G401 (cell line): Measurements from ENCODE around the gene DOK5. TPM values are rescaled to one million over a fixed set of nuclear protein-coding genes. Genes with fewer than 3 reads are reported as not detected.

Source experiments
- DNase-seq: peaks from one replicate; pipeline ENCODE4 v3.0.0-alpha.2; 2015; ENCODE audit warnings: low spot score
- in situ Hi-C: cut with HindIII; loops from 2 replicates; pipeline ENCODE4 v1.10.0; 2016; ENCODE audit warnings: low sequenced_read_pairs, mixed read lengths
- total RNA-seq: library from RNA; depleted of rRNA; stranded (reverse); fragments of >200 nt; shearing (Covaris generic); gene quantifications from 2 replicates; pipeline ENCODE4 v1.2.3, GENCODE V29; 2014

DOK5 gene
- total RNA-seq, 1 experiment from 2014 or later, result not detected

DNA sequence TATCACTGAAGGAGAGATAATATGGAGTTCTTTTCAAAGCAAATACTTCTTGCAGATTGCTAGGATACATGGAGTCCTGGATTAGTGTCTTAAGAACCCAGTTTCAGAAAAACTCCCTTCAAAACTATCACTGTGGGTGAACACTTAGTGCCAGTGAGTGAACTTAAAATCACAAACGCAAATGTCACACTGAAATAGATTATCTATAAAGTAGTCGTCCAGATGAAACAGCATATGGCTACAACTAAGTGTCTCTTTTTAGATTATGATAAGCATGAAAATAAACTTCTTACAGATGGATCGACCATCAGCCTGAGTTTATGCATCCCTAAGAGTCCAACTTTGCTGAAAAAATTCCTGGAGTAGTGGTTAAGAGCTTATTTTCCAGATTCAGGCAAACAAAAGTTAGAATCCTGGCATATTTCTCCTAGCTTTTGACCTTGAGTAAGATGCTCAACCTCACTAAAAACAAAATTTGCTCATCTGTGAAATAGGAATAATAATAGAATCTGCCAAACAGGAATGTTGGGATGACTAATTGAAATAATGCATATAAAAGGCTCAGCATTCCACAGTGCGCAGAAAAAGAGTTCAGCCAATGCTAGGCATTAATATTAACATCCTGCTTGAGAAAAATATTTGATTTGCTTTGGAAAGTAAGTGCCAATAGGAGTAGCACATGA is 70.4 kb downstream of the DOK5 start:
- DNase-seq, result no peak
- in situ Hi-C loops, result no loop called here

DNA sequence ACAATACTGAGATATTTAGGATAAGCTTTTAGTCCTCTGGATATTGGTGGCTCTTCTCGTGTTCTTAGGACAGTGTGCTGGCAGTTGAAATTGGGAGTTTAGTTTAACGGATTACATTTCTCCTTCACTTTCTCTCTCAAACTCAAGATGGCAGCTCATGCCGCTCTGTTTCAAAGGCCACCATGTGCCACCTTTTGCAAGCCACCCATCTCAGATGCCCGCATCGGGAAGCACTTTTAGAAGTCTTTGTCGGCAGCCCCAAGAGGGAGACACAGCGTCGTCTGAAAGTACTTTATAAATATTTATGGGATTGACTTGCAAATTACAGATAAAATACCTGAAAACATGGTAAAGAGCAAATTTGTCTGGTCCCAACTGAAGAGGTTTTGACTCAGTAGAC is 73.5 kb downstream of the DOK5 start:
- in situ Hi-C loops, result no loop called here
- DNase-seq, result no peak

DNA sequence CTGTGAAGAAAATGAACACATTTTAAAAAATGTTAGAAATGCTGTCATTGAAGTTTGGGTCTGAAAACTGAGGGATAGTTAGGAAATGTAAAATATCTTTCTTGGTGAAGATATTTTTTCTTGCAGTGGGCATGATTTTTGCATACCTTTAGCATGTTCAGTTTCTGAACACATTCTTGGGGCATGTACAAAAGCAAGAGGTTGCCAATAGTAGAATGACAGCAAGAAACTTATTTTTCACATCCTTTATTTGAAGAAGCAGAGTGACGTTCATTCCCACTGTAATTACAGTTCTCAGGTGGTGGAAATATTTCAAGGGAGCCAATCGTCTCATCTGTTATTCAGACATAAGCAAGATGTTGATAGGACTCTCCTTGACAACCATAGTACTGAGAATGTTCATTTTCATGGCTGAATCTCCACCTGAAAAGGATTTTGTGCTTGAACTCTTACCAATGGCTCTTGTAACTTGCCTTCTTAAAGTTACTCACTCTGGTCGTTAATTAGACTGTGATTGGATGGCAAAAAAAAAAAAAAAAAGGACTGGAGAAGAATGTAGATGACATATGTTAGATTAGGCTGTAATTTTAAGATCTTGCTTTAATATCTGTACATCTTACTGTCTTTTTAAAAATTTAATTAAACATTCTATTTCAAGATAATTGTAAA is 74.4 kb downstream of the DOK5 start:
- no peak for DNase-seq
- in situ Hi-C loops, result no loop called here

DNA sequence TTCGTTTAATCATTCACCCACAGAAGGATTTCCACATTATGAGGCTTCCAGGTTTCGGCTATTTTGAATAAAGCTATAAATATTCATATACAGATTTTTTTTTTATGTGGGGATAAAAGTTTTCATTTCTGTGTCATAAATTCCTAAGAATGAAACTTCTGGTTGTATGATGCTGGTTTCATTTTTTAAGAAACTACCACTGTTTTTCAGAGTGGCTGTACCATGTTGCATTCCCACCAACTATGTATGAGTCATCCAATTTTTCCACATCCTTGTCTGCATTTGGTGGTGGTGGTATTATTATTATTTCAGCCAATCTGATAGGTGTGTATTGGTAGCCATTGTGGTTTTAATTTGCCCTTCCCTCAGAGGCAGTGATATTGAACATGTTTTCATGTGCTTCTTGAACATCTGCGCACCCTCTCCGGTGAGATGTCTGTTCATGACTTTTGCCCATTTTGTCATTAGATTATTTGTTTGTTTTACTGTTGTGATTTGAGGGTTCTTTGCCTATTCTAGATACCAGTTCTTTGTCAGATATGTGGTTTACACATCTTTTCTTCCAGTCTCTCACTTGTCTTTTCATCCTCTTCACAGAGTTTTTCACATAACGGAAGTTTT is 75.5 kb downstream of the DOK5 start:
- no peak for DNase-seq
- in situ Hi-C loops, result no loop called here

DNA sequence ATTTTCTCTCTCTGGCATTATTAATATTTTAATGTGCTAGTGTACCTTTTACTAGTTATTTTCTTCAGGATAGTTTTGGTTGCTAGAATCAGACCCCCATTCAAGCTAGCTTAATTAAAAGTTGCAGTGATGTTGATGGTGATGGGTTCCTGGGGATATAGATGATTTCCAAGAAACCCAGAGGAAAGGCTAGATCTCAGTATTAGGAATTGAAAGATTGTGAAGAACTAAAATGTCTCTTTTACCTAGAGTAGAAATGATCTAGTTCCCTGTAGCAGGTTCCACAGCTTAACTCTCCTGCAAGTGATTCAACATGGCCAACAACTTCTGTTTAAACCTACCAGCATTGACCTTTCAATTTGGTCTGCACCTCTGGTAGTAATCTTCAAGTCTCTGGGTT is 78.6 kb downstream of the DOK5 start:
- in situ Hi-C loops, result no loop called here
- no peak for DNase-seq

DNA sequence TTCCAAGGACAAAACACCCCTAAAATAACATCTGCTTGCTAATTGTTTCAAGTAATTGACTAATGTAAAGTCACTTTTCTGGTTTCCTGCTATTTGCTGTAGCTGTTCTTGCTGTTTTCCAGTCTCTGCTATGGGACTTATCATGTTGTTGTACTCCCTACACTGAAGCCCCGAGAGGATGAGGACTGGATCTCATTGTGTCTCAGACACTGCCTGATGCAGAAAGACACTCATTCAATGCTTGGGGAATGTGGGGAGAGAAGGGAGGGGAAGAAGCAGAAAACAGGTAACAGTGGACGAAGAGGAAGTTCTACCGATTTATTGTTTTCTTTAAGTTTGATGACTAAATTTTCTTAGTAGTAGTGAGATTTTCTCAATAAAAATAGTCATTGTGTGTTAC is 79.8 kb downstream of the DOK5 start:
- in situ Hi-C loops, result no loop called here
- no peak for DNase-seq

DNA sequence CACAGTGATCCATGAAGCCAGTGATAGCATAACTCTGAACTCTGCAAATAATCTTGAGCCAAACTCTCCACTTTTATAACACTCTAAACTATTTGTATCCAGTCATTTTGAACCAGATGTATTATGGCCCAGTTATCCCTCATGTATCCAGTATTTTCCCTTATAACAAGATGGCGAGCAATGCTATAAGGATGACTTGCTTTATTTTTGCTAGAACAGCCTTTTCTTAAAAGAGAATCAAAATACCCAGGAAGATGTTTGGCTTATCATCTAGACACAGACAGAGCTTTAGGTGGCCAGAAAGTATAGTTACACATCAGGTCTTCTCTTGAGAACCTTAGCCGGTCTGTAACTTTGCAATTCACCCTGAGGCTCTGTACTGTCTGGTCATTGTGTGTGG is 81.0 kb downstream of the DOK5 start:
- no peak for DNase-seq
- in situ Hi-C loops, result no loop called here

DNA sequence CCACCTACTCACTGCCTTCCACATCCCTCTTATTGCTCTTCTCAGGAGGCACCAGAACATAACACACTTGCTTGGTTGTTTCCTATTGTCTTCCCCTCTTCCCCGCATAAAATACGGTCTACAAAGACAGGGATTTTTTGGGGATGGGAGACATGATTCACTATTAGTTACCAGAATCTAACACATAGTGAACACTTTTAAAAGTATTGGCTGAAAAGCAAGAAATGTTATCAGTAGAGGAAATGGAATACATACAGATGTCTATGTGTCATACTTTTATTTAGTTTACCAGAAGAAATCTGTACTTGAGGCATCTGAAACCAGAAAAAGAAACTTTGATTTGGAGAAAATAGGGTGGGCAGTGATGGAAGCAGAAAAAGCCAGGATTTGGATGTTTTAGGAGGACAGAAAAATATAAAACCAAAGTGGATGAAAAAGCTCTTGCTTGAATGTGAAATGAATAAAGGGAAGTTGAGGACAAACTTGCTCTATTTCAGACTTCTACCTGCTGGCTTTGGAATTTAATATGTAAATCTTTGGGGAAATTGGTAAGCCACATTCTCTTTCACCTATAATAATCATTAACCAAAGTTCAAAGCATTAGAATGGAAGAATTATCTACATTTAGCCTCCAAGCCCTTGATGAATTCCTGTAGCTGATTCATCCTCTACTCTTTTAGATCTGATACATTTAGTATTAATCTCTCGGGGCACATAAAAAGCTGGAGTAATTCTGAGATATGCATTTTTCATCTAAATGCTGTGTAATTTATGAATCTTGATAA is 82.6 kb downstream of the DOK5 start:
- in situ Hi-C loops, result no loop called here
- no peak for DNase-seq

DNA sequence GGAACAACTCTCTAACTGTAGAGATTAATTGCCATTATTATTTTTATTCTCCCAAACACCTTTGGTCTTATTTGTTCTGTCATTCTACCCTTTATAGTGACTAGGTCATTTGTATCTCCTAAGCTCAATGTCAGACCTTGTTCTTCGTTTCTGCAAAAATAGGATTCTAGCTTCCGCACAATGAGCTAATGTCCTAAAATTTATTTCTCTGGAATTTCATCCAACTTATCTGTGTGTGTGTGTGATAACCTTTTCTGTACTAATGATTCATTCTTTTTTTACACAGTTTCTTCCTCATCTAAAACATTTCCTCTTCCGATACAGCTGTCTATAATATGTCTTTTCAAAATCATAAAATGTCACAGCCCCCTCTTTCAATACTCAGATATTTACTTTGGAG is 84.5 kb downstream of the DOK5 start:
- in situ Hi-C loops, result no loop called here
- DNase-seq, result no peak

DNA sequence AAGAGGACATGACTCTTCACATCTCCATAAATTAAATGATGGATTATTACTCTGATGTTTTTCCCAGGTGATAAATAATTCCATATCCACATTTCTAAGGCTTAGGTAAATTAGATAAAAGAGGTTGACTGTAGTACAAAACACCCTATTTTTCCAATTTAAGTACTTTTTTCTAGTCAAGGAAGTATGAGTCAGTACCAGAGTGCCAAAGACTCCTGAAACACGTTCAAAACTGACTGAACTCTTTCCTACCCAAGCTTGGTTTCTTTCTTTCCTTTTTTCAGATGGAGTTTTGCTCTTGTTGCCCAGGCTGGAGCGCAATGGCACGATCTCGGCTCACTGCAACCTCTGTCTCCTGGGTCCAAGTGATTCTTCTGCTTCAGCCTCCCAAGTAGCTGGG is 85.0 kb downstream of the DOK5 start:
- in situ Hi-C loops, result no loop called here
- DNase-seq, result no peak

DNA sequence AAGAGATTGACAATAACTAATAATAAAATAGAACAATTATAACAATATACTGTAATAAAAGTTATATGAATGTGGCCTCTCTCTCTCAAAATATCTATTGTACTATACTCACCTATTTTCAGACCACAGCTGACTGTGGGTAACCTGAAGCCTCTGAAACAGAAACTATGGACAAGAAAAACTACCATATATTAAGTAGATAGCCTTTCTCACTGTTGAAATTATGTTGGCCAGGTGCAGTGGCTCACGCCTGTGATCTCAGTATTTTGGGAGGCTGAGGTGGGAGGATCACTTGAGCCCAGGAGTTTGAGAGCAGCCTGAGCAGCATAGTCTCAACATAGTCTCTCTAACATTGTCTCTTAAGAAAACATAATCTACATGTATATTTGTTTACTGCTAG is 89.9 kb downstream of the DOK5 start:
- in situ Hi-C loops, result no loop called here
- no peak for DNase-seq

DNA sequence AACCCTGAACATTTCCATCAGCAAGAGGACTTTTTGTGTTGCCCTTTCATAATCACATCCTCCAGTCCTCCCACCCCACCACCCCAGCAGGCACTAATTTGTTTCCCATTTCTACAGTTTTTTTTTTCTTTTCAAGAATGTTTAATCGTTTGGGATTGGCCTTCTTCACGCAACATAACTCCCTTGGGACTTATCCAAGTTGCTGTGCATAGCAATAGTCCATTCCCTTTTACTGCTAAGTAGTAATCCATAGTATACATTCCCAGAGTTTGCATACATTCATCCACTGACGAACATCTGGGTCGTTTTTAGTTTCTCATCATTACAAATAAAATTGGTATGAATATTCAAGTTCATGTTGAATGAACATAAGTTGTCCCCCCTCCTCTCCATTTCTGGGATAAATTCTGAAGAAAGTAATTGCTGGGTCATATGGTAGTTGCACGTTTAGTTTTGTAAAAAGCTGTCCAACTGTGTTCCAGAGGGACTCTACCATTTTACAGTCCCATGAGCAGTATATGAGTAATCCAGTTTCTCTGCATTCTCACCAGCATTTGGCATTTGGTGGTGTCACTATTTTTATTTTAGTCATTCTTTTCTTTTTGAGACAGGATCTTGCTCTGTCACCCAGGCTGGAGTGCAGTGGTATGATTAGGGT is 90.8 kb downstream of the DOK5 start:
- in situ Hi-C loops, result no loop called here
- no peak for DNase-seq

DNA sequence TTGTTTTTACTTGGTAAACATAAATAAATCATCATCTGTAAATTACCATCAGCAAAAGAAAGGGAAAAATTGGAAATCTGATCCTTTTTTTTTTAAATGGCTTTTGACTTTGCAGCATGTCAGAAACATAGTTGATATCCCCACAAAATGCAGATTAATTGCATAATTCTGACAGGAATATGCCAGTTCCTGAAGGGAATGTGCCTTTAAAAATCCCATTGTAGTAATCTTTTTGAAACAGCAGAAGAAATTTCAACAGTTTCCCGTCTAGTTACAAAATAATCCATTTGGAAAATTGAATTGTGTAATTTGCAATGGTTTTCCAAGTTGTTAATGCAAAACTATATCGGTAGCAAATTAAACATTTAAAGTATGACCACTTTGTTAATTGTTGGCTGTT is 95.2 kb downstream of the DOK5 start:
- in situ Hi-C loops, result no loop called here
- no peak for DNase-seq

DNA sequence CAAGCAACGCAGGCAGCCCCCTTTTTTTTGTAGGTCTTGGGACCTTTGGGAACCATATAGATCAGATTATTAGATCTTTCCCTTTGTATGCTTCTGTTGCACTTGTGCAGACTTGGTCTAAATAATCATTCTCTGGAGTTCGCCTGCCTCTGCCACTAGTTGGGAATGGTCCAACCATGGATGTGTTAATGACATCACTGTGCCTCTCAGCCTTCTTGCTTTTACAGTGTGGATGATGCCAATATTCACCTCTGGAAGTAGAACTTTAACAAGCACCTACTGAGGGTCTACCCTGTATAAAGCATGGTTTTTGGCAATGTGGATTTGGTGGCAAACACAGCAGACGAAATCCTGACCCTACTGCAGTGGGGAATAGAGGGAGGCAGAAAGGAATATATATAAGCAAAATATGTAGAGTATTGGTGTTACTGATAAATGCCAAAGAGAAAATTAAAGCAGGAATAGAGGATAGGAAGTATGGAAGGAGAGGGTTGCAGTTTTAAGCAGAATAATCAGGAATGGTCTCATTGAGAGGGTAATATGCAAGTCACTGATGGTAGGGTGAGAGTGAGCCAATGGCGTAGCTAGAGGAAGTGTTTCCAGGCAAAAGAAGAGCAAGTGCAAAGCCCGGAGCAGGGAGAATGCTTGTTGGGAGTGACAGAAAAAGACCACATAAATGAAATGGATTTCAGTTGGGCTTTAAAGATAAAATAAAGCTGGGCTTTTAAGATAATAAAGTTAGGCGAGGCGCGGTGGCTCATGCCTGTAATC is 97.5 kb downstream of the DOK5 start:
- in situ Hi-C loops, result no loop called here
- no peak for DNase-seq

DNA sequence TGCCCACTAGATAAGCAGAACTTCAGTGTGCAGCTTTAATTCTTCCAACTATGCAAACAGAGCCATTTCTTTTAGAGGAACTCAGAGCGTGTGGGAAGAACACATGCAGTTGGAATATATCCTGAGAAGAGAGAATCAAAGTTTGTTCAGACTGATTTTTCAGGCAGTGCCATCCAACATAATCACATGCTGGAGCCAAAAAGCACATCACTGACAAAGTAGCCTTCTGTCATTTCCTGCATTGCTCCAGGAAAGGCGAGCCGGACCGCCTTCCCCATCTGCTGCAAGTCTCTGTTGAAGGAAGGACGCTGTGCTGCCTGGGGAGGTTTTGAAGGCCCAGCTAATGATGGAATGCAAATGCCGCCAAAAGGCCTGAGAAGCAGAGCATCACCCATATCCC is 98.4 kb downstream of the DOK5 start:
- peak; percentile 91 for DNase-seq
- in situ Hi-C loops, result no loop called here

DNA sequence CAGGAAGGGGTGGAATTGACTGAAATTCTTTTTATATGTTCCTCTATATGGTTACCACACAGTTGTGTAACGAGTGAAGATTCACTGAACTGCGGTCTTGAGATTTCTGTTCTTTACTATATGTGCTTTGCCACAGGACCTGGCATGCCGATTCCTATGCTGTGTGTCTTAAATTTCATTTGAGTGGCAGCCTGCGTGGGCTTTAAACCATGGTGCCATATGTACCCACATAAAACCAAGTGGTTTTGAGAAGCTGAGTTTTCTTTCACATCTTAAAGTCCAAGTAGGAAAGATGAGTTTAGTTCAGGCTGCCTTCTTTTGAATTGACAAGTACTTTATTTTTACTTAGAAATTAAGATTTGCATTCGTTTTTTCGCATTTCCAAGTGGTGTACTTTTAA is 101.1 kb downstream of the DOK5 start:
- no peak for DNase-seq
- in situ Hi-C loops, result no loop called here

DNA sequence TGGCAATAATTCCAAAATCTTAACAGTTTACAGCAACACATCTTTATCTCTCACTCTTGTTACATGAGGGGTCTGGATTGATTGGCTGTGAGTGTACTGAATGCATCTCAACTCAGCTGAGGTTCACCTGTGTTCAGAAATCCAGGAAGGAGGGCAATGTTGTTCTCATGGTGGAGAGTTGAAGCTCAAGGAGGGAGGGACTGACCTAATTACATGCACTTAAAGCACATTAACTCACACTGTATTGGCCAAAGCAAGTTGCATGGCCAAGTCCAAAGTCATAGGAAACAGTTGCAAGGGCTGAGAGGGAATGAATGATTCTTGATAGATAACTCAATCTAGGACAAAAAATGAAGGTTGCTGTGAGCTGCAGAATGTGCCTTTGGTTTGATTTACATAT is 102.2 kb downstream of the DOK5 start:
- DNase-seq, result no peak
- in situ Hi-C loops, result no loop called here

DNA sequence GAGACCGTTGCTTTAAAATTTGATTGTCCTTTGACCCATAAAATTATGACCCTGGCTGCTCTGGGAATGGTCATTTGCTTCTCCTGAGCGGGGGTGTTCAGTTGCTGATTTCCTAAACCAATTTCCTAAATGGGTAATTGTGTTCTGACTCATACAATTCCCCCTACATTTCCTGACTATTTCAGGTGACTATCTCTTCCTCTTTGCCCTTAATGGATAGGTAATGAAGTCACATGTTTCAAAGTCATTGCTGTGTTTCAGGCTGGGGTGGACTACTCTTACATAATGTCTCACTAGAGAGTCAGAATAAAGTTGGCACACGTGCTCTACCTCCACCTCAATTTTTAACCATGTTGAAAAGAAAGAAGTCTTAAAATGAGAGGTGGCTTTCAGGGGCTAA is 109.8 kb downstream of the DOK5 start:
- in situ Hi-C loops, result no loop called here
- no peak for DNase-seq

DNA sequence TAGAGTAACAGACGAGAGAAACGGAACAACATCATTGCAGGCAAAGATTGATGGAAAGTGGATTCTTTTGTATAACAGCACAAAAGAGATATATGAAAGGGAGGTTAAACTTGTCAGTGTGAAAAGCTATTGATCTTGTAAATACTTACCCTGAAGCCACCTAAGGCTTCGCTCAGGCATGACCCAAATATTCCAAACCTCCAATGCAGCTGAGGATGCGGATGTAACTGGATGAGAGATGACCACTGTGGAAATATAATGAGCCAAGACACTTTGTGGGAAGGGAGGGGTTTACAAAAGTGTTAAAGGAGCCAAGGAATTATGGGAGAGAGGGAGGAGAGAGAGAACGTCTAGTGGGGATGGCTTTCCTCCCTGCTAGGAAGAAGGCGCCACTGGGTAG is 112.0 kb downstream of the DOK5 start:
- no peak for DNase-seq
- in situ Hi-C loops, result no loop called here
